Fibroblast of the aortic adventitia (primary cell): ENCODE data around the gene DYDC2. TPM values are rescaled to one million over a fixed set of nuclear protein-coding genes. Genes with fewer than 3 reads are reported as not detected.
"Not testable (repeated sequence)": the region's sequence is repeated elsewhere in the genome, so short reads cannot be mapped to it uniquely, and the experiment has no call there.

Source experiments
- DNase-seq: peaks from one replicate; pipeline ENCODE4 v3.0.0-alpha.2; 2010; ENCODE audit warnings: low read depth
- H3K4me3 ChIP-seq: 2 replicates; pipeline ENCODE4 v1.5.1; 2011; ENCODE audit warnings: low read depth, mild to moderate bottlenecking, control low read depth, low read length, moderate library complexity
- CTCF ChIP-seq: IDR thresholded peaks from 2 replicates; pipeline ENCODE4 v1.5.1; 2011; ENCODE audit warnings: mild to moderate bottlenecking, low read length, control low read depth, inconsistent platforms; ENCODE audit not compliant: insufficient read depth
- total RNA-seq: library from RNA; depleted of rRNA; stranded (reverse); fragments of >200 nt; gene quantifications from 2 replicates; pipeline ENCODE4 v1.2.3, GENCODE V29; 2012; ENCODE audit warnings: low replicate concordance

Gene DYDC2
- total RNA-seq, 1 donor, result not detected

GRCh38 chr10:80344276-80344675 is 12.3 kb upstream of the DYDC2 start:
- no peak for DNase-seq
- no peak overlapping the region for H3K4me3 ChIP-seq
- no peak for TF ChIP-seq CTCF

DNA sequence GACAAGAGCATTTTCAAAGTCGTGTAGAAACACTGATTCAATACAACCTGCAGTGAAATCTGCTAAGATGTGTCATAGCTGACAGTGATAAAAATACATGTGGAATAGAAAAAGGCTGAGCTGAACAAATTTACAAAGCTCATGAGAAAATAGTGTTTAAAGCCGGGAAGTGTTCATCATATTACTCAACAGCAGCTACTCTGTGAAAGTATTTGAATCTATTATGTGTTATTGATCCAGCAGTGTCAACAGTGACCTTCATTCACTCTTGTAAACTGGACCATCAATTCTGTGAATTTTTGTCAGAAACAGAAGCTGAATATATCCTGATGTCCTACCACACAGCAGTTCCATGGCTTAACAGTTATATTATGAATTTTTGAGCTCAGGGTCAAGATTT is 11.7 kb upstream of the DYDC2 start:
- H3K4me3 ChIP-seq, result no peak overlapping the region
- TF ChIP-seq CTCF, result no peak
- DNase-seq, result no peak

- TF ChIP-seq CTCF, result no peak
- DNase-seq, result no peak
- H3K4me3 ChIP-seq, result no peak overlapping the region
These were observed 6.3 kb upstream of the DYDC2 start for GRCh38 chr10:80350251-80350650.

DNA sequence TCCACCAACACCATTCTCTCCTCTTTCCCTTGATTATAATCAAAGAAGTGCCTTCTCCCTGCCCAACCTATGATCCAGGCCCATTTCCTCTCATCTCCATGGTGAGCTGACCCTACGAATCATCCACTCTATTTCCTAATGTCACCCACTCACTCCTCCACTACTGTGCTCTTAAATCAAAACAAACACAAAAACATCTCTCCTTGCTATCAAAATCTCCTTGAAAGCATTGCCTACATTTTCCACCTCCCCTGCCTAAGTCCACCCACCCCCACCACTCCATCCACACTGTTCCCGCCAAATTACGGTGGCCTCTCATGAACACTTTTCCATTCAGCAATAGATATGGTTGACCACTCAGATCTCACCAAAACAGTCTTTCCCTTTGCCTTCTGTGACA is 5.4 kb upstream of the DYDC2 start:
- H3K4me3 ChIP-seq, result no peak overlapping the region
- DNase-seq, result no peak
- TF ChIP-seq CTCF, result no peak

DNA sequence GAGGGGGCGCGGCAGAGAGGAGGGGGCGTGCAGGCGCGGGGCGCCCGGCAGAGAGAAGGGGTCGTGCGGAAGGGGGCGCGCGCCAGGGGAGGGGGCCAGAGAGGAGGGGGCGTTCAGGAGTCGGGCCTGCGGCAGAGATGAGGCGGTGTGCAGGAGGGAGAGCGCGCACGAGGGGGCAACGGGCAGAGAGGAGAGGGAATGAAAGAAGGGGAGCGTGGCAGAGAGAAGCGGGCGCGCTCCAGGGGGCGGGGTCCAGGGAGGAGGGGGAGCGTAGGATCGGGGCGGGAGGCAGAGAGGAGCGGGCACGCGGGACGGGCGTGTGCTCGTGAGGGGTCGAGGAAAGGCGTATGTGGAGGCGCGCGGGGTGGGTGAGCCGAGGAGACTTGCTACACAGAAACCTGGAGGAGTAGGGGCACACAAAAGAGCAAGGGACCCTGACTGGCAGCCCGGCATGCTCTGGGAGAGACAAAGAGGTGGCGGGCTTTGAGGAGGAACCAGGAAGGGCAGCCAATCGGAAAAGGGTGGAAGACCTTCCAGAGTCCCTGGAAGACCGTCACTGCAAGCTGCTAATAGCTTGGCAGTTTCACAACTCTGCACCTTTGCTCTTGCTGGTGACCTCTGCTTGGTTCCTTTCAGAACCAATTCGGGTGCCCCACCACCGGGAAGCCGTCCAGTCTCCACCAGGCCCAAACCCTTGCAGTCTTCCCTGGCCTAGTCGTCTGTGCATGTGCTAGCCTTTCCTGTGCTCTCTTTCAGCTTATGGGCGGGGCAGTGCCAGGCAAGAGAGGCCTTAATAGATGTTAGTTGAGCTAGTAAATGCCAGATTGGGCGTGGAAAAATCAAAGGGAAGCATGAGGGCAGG is 639 bp downstream of the DYDC2 start:
- TF ChIP-seq CTCF, result no peak
- no peak overlapping the region for H3K4me3 ChIP-seq
- no peak for DNase-seq

DNA sequence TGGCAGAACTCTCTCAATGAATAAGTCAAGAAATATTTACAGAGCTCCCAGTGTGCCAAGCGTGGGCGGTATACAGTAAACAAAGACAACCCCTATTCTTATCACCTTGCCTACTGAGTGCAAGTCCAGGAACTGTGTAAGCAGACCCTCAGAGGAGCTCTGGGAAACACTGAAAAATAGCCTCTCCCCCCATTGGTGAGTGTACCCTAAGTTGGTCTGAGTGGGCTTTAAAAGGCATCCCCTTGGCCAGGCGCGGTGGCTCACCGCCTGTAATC is 1.2 kb downstream of the DYDC2 start:
- no peak for DNase-seq
- no peak for TF ChIP-seq CTCF
- H3K4me3 ChIP-seq, result no peak overlapping the region

- H3K4me3 ChIP-seq, DNase-seq: not testable (repeated sequence)
These were observed 2.3 kb downstream of the DYDC2 start for GRCh38 chr10:80358925-80359324.
